ENCODE measurements around the gene RBM22.

RBM22 gene

GRCh38 chr5:150672237-150672883 lies 28.5 kb downstream of the RBM22 start:
- DNase-seq = peak; percentile 44

GRCh38 chr5:150671509-150672236 lies 29.2 kb downstream of the RBM22 start:
- DNase-seq = no peak

- DNase-seq = no peak
These were observed 29.9 kb downstream of the RBM22 start for GRCh38 chr5:150670948-150671310.

GRCh38 chr5:150670275-150670947 lies 30.5 kb downstream of the RBM22 start:
- no peak for DNase-seq

- DNase-seq = peak; percentile 62
These were observed 35.8 kb downstream of the RBM22 start for GRCh38 chr5:150665044-150665443.

- DNase-seq = no peak
These were observed 36.9 kb downstream of the RBM22 start for GRCh38 chr5:150663936-150664335.

- DNase-seq = no peak
These were observed 37.9 kb downstream of the RBM22 start for GRCh38 chr5:150662731-150663516.

- no peak for DNase-seq
These were observed 38.9 kb downstream of the RBM22 start for GRCh38 chr5:150661821-150662596.

- DNase-seq = no peak
These were observed 39.8 kb downstream of the RBM22 start, which contains the start of gene MYOZ3 for GRCh38 chr5:150661086-150661485. TSS of gene MYOZ3 (plus strand) at chr5:150661251. CDS start at chr5:150662942, 1,691 bp downstream.

GRCh38 chr5:150660108-150660831 lies 40.6 kb downstream of the RBM22 start:
- no peak for DNase-seq

- no peak for DNase-seq
These were observed 41.3 kb downstream of the RBM22 start for GRCh38 chr5:150659360-150660107.

- DNase-seq = no peak
These were observed 42.1 kb downstream of the RBM22 start for GRCh38 chr5:150658699-150659265.

- DNase-seq = no peak
These were observed 42.7 kb downstream of the RBM22 start for GRCh38 chr5:150658121-150658520.

- peak; percentile 70 for DNase-seq
These were observed 44.4 kb downstream of the RBM22 start for GRCh38 chr5:150656191-150657132.

GRCh38 chr5:150655221-150655620 lies 45.6 kb downstream of the RBM22 start:
- DNase-seq = no peak

GRCh38 chr5:150653762-150654556 lies 46.9 kb downstream of the RBM22 start:
- no peak for DNase-seq

- peak; percentile 63 for DNase-seq
These were observed 47.6 kb downstream of the RBM22 start for GRCh38 chr5:150653145-150653761.

Measured in fibroblast of skin of right biceps (primary cell).